Vagina (tissue), 2 donors: ENCODE results near the gene CDH13.

Experiments used
- POLR2AphosphoS5 ChIP-seq, 2 donors: sonication (generic); formaldehyde crosslinking; IDR thresholded peaks; one replicate each; pipeline ENCODE4 v1.9.0; 2017; ENCODE audit warnings: antibody characterized with exemption in 2 of 2, mild to moderate bottlenecking in 2 of 2, low read depth in 1 of 2; ENCODE audit not compliant: insufficient read depth in 1 of 2
- TF ChIP-seq, protein P1 (sequence below), 3 experiments: fragments of 450-650 bp in 2 of 3; fragments of 200-600 bp in 1 of 3; sonication (generic) in 1 of 3; IDR thresholded peaks; one replicate each; pipeline ENCODE4 v1.5.1; 2017 to 2019; ENCODE audit warnings: antibody characterized with exemption in 3 of 3, mild to moderate bottlenecking in 2 of 3, moderate library complexity in 2 of 3

DNA sequence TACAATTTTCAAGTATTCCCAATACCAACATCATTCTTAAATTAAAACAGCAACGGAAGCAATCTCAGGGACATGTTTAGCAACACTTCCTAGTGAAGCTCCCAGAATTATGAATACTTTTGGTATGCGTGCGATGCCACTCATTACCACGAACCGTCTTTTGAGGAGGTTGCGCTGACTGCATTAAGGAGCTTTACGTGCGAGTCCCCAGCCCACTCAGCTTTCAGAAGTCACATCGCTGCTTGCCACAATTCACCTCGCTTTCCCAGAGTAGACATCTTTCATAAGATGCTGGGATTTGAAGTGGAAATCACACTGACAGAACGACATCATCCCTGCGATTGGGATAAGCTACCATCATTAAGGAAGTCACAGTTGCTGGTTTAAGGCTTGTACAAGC lies 739.5 kb downstream of the CDH13 start:
- TF ChIP-seq, protein P1, sequence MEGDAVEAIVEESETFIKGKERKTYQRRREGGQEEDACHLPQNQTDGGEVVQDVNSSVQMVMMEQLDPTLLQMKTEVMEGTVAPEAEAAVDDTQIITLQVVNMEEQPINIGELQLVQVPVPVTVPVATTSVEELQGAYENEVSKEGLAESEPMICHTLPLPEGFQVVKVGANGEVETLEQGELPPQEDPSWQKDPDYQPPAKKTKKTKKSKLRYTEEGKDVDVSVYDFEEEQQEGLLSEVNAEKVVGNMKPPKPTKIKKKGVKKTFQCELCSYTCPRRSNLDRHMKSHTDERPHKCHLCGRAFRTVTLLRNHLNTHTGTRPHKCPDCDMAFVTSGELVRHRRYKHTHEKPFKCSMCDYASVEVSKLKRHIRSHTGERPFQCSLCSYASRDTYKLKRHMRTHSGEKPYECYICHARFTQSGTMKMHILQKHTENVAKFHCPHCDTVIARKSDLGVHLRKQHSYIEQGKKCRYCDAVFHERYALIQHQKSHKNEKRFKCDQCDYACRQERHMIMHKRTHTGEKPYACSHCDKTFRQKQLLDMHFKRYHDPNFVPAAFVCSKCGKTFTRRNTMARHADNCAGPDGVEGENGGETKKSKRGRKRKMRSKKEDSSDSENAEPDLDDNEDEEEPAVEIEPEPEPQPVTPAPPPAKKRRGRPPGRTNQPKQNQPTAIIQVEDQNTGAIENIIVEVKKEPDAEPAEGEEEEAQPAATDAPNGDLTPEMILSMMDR (IDR thresholded peaks at IDR 0.05), result no peak
- no peak for TF ChIP-seq POLR2AphosphoS5 (IDR thresholded peaks at IDR 0.05; ENCODE audit: insufficient read depth in 1 of 2, low read depth in 1 of 2)
